A673 (cell line): ENCODE results near the gene BICC1.

Experiments
- CTCF ChIP-seq: fragments of 300-800, 200-600 bp; sonication (generic); conservative IDR thresholded peaks from 2 replicates; pipeline ENCODE4 v1.5.1; 2017; ENCODE audit warnings: low read depth, mild to moderate bottlenecking, antibody characterized with exemption, low read length, moderate library complexity, mixed read lengths
- EZH2 ChIP-seq: fragments of 200-600 bp; sonication (generic); IDR thresholded peaks from 2 replicates; pipeline ENCODE4 v1.6.1; 2017; ENCODE audit warnings: borderline replicate concordance, low read depth, mild to moderate bottlenecking, mixed read lengths, antibody characterized with exemption, low read length; ENCODE audit not compliant: poor library complexity, severe bottlenecking

- TF ChIP-seq CTCF (no peak), EZH2 (no peak)
Observed at GRCh38 chr10:58661336-58661735, 148.7 kb downstream of the BICC1 start.
